Activated CD4-positive, alpha-beta memory T cell treated with anti-CD3 and anti-CD28 coated beads, Interleukin-2, amount 10 ng/mL, durations not matched to agents 7 days and 5 days (primary cell): ENCODE measurements around the gene DOK3. TPM values are rescaled to one million over a fixed set of nuclear protein-coding genes. Genes with fewer than 3 reads are reported as not detected.

ENCODE experiments used
- CTCF ChIA-PET: fragments of 350-600 bp; sonication (Branson Sonifier 250); formaldehyde crosslinking; loops from one replicate; lab custom pipeline; 2021; ENCODE audit warnings: antibody characterized with exemption, inconsistent platforms; lab: Charles Lee
- POLR2A ChIA-PET: fragments of 350-600 bp; sonication (Branson Sonifier 250); formaldehyde crosslinking; loops from one replicate; lab custom pipeline; 2021; ENCODE audit warnings: antibody characterized with exemption; lab: Charles Lee
- DNase-seq: peaks from one replicate; pipeline ENCODE4 v3.0.0-alpha.2; 2020
- H3K27ac Mint-ChIP-seq: one replicate; pipeline ENCODE4 v1.8.0; 2021; ENCODE audit warnings: mild to moderate bottlenecking, mixed read lengths
- H3K27me3 Mint-ChIP-seq: one replicate; pipeline ENCODE4 v1.8.0; 2021; ENCODE audit warnings: mixed read lengths
- H3K36me3 Mint-ChIP-seq: one replicate; pipeline ENCODE4 v1.8.0; 2021; ENCODE audit warnings: low read depth, mixed read lengths
- H3K4me1 Mint-ChIP-seq: one replicate; pipeline ENCODE4 v1.8.0; 2021; ENCODE audit warnings: mixed read lengths
- H3K4me3 Mint-ChIP-seq: one replicate; pipeline ENCODE4 v1.8.0; 2021; ENCODE audit warnings: mild to moderate bottlenecking, mixed read lengths
- H3K9me3 Mint-ChIP-seq: one replicate; pipeline ENCODE4 v1.8.0; 2021; ENCODE audit warnings: mixed read lengths
- total RNA-seq, 2 experiments: library from RNA; stranded (reverse); gene quantifications; one replicate each; pipeline ENCODE4 v1.2.3, GENCODE V29; 2021

Gene DOK3
- total RNA-seq, 2 experiments from 2014 or later = 2.4 TPM

GRCh38 chr5:177530638-177531037, 21.0 kb upstream of the DOK3 start:
- Mint-ChIP-seq H3K27ac (no peak overlapping the region), H3K4me3 (no peak overlapping the region), H3K36me3 (peaks cover 13% of the 10 kb centered on the region), H3K9me3 (no peaks in the 10 kb centered on the region), H3K4me1 (no peaks in the 10 kb centered on the region), H3K27me3 (no peaks in the 10 kb centered on the region)
- POLR2A ChIA-PET = interaction anchor here (1.6 kb wide), 1 partner anchor 9 kb away, joined by 3 read pairs; no protein-coding TSS in a partner anchor
- CTCF ChIA-PET = interaction anchor here (1.0 to 1.1 kb wide), 2 partner anchors 9 to 151 kb away, joined by 4 read pairs; no protein-coding TSS in a partner anchor
- no peak for DNase-seq

- no peak overlapping the region for H3K4me3 Mint-ChIP-seq
- no peak for DNase-seq
- CTCF ChIA-PET = no interaction called here
- no peaks in the 10 kb centered on the region for H3K27me3 Mint-ChIP-seq
- H3K27ac Mint-ChIP-seq = no peak overlapping the region
- no peaks in the 10 kb centered on the region for H3K4me1 Mint-ChIP-seq
- POLR2A ChIA-PET = interaction anchor here (1.0 kb wide), 1 partner anchor 9 kb away, joined by 3 read pairs; no protein-coding TSS in a partner anchor
- no peaks in the 10 kb centered on the region for H3K9me3 Mint-ChIP-seq
- H3K36me3 Mint-ChIP-seq = peaks cover 18% of the 10 kb centered on the region
Observed at GRCh38 chr5:177529247-177530203, 19.9 kb upstream of the DOK3 start.

- H3K4me1 Mint-ChIP-seq = no peaks in the 10 kb centered on the region
- CTCF ChIA-PET = no interaction called here
- no peak for DNase-seq
- no peaks in the 10 kb centered on the region for H3K27me3 Mint-ChIP-seq
- no peak overlapping the region for H3K27ac Mint-ChIP-seq
- peaks cover 23% of the 10 kb centered on the region for H3K36me3 Mint-ChIP-seq
- POLR2A ChIA-PET = interaction anchor here (1.0 kb wide), 1 partner anchor 9 kb away, joined by 3 read pairs; no protein-coding TSS in a partner anchor
- no peaks in the 10 kb centered on the region for H3K9me3 Mint-ChIP-seq
- no peak overlapping the region for H3K4me3 Mint-ChIP-seq
Observed at GRCh38 chr5:177528631-177529030, 19.0 kb upstream of the DOK3 start.

- Mint-ChIP-seq H3K4me3 (no peak overlapping the region), H3K36me3 (peaks cover 23% of the 10 kb centered on the region), H3K27me3 (no peaks in the 10 kb centered on the region), H3K27ac (no peak overlapping the region), H3K9me3 (no peaks in the 10 kb centered on the region), H3K4me1 (no peaks in the 10 kb centered on the region)
- ChIA-PET CTCF (no interaction called here), POLR2A (no interaction called here)
- DNase-seq = no peak
Observed at GRCh38 chr5:177527595-177527994, 18.0 kb upstream of the DOK3 start.

- Mint-ChIP-seq H3K4me3 (no peak overlapping the region), H3K36me3 (peaks cover 21% of the 10 kb centered on the region)
- CTCF ChIA-PET = no interaction called here
Observed at GRCh38 chr5:177526791-177527190, 17.2 kb upstream of the DOK3 start.

GRCh38 chr5:177526191-177526590, 16.6 kb upstream of the DOK3 start:
- Mint-ChIP-seq H3K27me3 (no peaks in the 10 kb centered on the region), H3K36me3 (peaks cover 26% of the 10 kb centered on the region), H3K27ac (no peak overlapping the region), H3K4me3 (no peak overlapping the region), H3K4me1 (peaks cover 7% of the 10 kb centered on the region), H3K9me3 (no peaks in the 10 kb centered on the region)
- POLR2A ChIA-PET = interaction anchor here (1.3 kb wide), 1 partner anchor 19 kb away, joined by 3 read pairs; no protein-coding TSS in a partner anchor
- no peak for DNase-seq
- CTCF ChIA-PET = no interaction called here

More at GRCh38 chr5:177526791-177527190, 17.2 kb upstream of the DOK3 start:
- H3K27me3 Mint-ChIP-seq = no peaks in the 10 kb centered on the region
- no peaks in the 10 kb centered on the region for H3K9me3 Mint-ChIP-seq
- POLR2A ChIA-PET = interaction anchor here (1.3 kb wide), 1 partner anchor 18 kb away, joined by 3 read pairs; no protein-coding TSS in a partner anchor
- no peak overlapping the region for H3K27ac Mint-ChIP-seq
- no peak for DNase-seq
- H3K4me1 Mint-ChIP-seq = peaks cover 1% of the 10 kb centered on the region

- ChIA-PET CTCF (interaction anchor here (1.0 kb wide), 1 partner anchor 18 kb away, joined by 3 read pairs; no protein-coding TSS in a partner anchor), POLR2A (interaction anchor here (1.1 to 1.3 kb wide), 2 partner anchors 9 to 20 kb away, joined by 3 to 4 read pairs; no protein-coding TSS in a partner anchor)
- Mint-ChIP-seq H3K4me3 (no peak overlapping the region), H3K27me3 (no peaks in the 10 kb centered on the region), H3K4me1 (peaks cover 16% of the 10 kb centered on the region), H3K9me3 (no peaks in the 10 kb centered on the region), H3K27ac (no peak overlapping the region), H3K36me3 (peaks cover 28% of the 10 kb centered on the region)
- DNase-seq = no peak
Observed at GRCh38 chr5:177524941-177525655, 15.5 kb upstream of the DOK3 start.

- H3K4me3 Mint-ChIP-seq = no peak overlapping the region
- peaks cover 21% of the 10 kb centered on the region for H3K4me1 Mint-ChIP-seq
- H3K36me3 Mint-ChIP-seq = peaks cover 34% of the 10 kb centered on the region
- H3K27me3 Mint-ChIP-seq = no peaks in the 10 kb centered on the region
- ChIA-PET CTCF (interaction anchor here (1.0 kb wide), 1 partner anchor 19 kb away, joined by 3 read pairs; no protein-coding TSS in a partner anchor), POLR2A (no interaction called here)
- no peak overlapping the region for H3K27ac Mint-ChIP-seq
- no peak for DNase-seq
- H3K9me3 Mint-ChIP-seq = no peaks in the 10 kb centered on the region
Observed at GRCh38 chr5:177524539-177524900, 14.9 kb upstream of the DOK3 start.

- H3K4me1 Mint-ChIP-seq = peaks cover 26% of the 10 kb centered on the region
- CTCF ChIA-PET = interaction anchor here (1.0 kb wide), 1 partner anchor 19 kb away, joined by 3 read pairs; no protein-coding TSS in a partner anchor
- POLR2A ChIA-PET = no interaction called here
- peaks cover 37% of the 10 kb centered on the region for H3K36me3 Mint-ChIP-seq
- H3K27ac Mint-ChIP-seq = no peak overlapping the region
- DNase-seq = no peak
- no peaks in the 10 kb centered on the region for H3K9me3 Mint-ChIP-seq
- no peaks in the 10 kb centered on the region for H3K27me3 Mint-ChIP-seq
- H3K4me3 Mint-ChIP-seq = no peak overlapping the region
Observed at GRCh38 chr5:177523711-177524538, 14.3 kb upstream of the DOK3 start.

- peaks cover 38% of the 10 kb centered on the region for H3K4me1 Mint-ChIP-seq
- peaks cover 45% of the 10 kb centered on the region for H3K36me3 Mint-ChIP-seq
Observed at GRCh38 chr5:177520916-177521513, 11.4 kb upstream of the DOK3 start.

GRCh38 chr5:177520271-177520670, 10.6 kb upstream of the DOK3 start:
- ChIA-PET CTCF (interaction anchor here (1.9 to 2.0 kb wide), 2 partner anchors 19 to 130 kb away, joined by 6 read pairs; no protein-coding TSS in a partner anchor), POLR2A (no interaction called here)
- H3K36me3 Mint-ChIP-seq = peaks cover 46% of the 10 kb centered on the region
- H3K9me3 Mint-ChIP-seq = no peaks in the 10 kb centered on the region
- DNase-seq = no peak
- peaks cover 46% of the 10 kb centered on the region for H3K4me1 Mint-ChIP-seq
- H3K27me3 Mint-ChIP-seq = no peaks in the 10 kb centered on the region
- H3K27ac Mint-ChIP-seq = no peak overlapping the region
- no peak overlapping the region for H3K4me3 Mint-ChIP-seq

More at GRCh38 chr5:177520916-177521513, 11.4 kb upstream of the DOK3 start:
- POLR2A ChIA-PET = interaction anchor here (1.4 kb wide), 1 partner anchor 10 kb away, joined by 3 read pairs; no protein-coding TSS in a partner anchor
- CTCF ChIA-PET = interaction anchor here (1.6 to 1.9 kb wide), 2 partner anchors 10 to 130 kb away, joined by 4 to 6 read pairs; no protein-coding TSS in a partner anchor
- H3K4me3 Mint-ChIP-seq = no peak overlapping the region
- DNase-seq = no peak
- no peaks in the 10 kb centered on the region for H3K27me3 Mint-ChIP-seq
- no peaks in the 10 kb centered on the region for H3K9me3 Mint-ChIP-seq
- H3K27ac Mint-ChIP-seq = peak overlapping the region; percentile 63
